Measurements from ENCODE around the gene BLOC1S3. TPM values are rescaled to one million over a fixed set of nuclear protein-coding genes. Genes with fewer than 3 reads are reported as not detected.

The BLOC1S3 gene
- total and polyA plus RNA-seq, 2 of the 13 experiments (the other 11 are each of a cell fraction or from before 2014, with no cell fraction given): 4.3 to 4.8 TPM

DNA sequence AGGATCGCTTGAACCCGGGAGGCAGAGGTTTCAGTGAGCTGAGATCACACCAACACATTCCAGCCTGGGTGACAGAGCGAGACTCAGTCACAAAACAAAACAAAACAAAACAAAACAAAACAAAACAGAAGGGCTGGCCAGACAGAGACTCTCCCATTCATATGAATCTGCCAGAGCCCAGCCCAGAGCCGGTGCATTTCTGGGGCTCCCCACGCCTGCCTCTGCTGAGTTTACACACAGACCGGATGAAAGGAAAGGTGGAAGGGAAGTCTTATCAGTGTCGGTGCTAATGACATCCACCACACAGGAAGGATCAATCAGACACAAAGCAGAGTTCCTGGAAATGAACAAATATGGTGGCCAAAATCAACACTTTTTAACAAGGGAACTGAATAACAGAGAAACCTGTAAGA lies 7.4 kb upstream of the BLOC1S3 start (continued):
- TF ChIP-seq MTF1 (CRISPR knock-in tag; IDR thresholded peaks at IDR 0.05) (no peak), CHCHD3 (CRISPR knock-in tag; IDR thresholded peaks at IDR 0.05) (no peak), SRSF4 (IDR thresholded peaks at IDR 0.05; ENCODE audit: low read depth, low read length, poor library complexity, severe bottlenecking) (no peak), RBM39 (IDR thresholded peaks at IDR 0.05; ENCODE audit: low read depth, low read length, poor library complexity, severe bottlenecking) (no peak), NFIB (CRISPR knock-in tag; IDR thresholded peaks at IDR 0.05; ENCODE audit: borderline replicate concordance) (no peak), KLF15 (CRISPR knock-in tag; IDR thresholded peaks at IDR 0.05; ENCODE audit: borderline replicate concordance) (no peak), NRL (CRISPR knock-in tag; IDR thresholded peaks at IDR 0.05; ENCODE audit: borderline replicate concordance) (no peak), ZNF501 (CRISPR knock-in tag; IDR thresholded peaks at IDR 0.05) (0 out of 2 replicates have a peak, but pooled peaks have one; percentile 49), MEIS2 (CRISPR knock-in tag; IDR thresholded peaks at IDR 0.05) (no peak), HNF4A (CRISPR knock-in tag; IDR thresholded peaks at IDR 0.05) (0 out of 2 replicates have a peak, but pooled peaks have one; percentile 8), RARG (CRISPR knock-in tag; IDR thresholded peaks at IDR 0.05; ENCODE audit: low read depth) (no peak), ZNF232 (CRISPR knock-in tag; IDR thresholded peaks at IDR 0.05; ENCODE audit: borderline replicate concordance) (no peak), FOSL2 (CRISPR knock-in tag; IDR thresholded peaks at IDR 0.05) (no peak), KDM4B (CRISPR knock-in tag; IDR thresholded peaks at IDR 0.05) (no peak), SMARCC2 (IDR thresholded peaks at IDR 0.05) (no peak)
- TF ChIP-seq, protein P1, sequence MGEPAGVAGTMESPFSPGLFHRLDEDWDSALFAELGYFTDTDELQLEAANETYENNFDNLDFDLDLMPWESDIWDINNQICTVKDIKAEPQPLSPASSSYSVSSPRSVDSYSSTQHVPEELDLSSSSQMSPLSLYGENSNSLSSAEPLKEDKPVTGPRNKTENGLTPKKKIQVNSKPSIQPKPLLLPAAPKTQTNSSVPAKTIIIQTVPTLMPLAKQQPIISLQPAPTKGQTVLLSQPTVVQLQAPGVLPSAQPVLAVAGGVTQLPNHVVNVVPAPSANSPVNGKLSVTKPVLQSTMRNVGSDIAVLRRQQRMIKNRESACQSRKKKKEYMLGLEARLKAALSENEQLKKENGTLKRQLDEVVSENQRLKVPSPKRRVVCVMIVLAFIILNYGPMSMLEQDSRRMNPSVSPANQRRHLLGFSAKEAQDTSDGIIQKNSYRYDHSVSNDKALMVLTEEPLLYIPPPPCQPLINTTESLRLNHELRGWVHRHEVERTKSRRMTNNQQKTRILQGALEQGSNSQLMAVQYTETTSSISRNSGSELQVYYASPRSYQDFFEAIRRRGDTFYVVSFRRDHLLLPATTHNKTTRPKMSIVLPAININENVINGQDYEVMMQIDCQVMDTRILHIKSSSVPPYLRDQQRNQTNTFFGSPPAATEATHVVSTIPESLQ (CRISPR knock-in tag; conservative IDR thresholded peaks at IDR 0.05): no peak
- TF ChIP-seq, protein P2, sequence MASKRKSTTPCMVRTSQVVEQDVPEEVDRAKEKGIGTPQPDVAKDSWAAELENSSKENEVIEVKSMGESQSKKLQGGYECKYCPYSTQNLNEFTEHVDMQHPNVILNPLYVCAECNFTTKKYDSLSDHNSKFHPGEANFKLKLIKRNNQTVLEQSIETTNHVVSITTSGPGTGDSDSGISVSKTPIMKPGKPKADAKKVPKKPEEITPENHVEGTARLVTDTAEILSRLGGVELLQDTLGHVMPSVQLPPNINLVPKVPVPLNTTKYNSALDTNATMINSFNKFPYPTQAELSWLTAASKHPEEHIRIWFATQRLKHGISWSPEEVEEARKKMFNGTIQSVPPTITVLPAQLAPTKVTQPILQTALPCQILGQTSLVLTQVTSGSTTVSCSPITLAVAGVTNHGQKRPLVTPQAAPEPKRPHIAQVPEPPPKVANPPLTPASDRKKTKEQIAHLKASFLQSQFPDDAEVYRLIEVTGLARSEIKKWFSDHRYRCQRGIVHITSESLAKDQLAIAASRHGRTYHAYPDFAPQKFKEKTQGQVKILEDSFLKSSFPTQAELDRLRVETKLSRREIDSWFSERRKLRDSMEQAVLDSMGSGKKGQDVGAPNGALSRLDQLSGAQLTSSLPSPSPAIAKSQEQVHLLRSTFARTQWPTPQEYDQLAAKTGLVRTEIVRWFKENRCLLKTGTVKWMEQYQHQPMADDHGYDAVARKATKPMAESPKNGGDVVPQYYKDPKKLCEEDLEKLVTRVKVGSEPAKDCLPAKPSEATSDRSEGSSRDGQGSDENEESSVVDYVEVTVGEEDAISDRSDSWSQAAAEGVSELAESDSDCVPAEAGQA (IDR thresholded peaks at IDR 0.05; ENCODE audit: low read depth): no peak
- TF ChIP-seq, protein P2 (CRISPR knock-in tag; IDR thresholded peaks at IDR 0.05; ENCODE audit: borderline replicate concordance): no peak
- TF ChIP-seq, protein P3, sequence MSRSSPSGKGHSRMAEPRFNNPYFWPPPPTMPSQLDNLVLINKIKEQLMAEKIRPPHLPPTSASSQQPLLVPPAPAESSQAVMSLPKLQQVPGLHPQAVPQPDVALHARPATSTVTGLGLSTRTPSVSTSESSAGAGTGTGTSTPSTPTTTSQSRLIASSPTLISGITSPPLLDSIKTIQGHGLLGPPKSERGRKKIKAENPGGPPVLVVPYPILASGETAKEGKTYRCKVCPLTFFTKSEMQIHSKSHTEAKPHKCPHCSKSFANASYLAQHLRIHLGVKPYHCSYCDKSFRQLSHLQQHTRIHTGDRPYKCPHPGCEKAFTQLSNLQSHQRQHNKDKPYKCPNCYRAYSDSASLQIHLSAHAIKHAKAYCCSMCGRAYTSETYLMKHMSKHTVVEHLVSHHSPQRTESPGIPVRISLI (CRISPR knock-in tag; IDR thresholded peaks at IDR 0.05; ENCODE audit: borderline replicate concordance): no peak
- TF ChIP-seq, protein P4, sequence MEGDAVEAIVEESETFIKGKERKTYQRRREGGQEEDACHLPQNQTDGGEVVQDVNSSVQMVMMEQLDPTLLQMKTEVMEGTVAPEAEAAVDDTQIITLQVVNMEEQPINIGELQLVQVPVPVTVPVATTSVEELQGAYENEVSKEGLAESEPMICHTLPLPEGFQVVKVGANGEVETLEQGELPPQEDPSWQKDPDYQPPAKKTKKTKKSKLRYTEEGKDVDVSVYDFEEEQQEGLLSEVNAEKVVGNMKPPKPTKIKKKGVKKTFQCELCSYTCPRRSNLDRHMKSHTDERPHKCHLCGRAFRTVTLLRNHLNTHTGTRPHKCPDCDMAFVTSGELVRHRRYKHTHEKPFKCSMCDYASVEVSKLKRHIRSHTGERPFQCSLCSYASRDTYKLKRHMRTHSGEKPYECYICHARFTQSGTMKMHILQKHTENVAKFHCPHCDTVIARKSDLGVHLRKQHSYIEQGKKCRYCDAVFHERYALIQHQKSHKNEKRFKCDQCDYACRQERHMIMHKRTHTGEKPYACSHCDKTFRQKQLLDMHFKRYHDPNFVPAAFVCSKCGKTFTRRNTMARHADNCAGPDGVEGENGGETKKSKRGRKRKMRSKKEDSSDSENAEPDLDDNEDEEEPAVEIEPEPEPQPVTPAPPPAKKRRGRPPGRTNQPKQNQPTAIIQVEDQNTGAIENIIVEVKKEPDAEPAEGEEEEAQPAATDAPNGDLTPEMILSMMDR (CRISPR knock-in tag; IDR thresholded peaks at IDR 0.05): no peak

Data from HepG2 (cell line).